ENCODE results near the gene DSP. TPM values are rescaled to one million over a fixed set of nuclear protein-coding genes. Genes with fewer than 3 reads are reported as not detected.
A peak's percentile ranks its signal among the peaks of the same experiment; 100 is the strongest.

The DSP gene, protein sequence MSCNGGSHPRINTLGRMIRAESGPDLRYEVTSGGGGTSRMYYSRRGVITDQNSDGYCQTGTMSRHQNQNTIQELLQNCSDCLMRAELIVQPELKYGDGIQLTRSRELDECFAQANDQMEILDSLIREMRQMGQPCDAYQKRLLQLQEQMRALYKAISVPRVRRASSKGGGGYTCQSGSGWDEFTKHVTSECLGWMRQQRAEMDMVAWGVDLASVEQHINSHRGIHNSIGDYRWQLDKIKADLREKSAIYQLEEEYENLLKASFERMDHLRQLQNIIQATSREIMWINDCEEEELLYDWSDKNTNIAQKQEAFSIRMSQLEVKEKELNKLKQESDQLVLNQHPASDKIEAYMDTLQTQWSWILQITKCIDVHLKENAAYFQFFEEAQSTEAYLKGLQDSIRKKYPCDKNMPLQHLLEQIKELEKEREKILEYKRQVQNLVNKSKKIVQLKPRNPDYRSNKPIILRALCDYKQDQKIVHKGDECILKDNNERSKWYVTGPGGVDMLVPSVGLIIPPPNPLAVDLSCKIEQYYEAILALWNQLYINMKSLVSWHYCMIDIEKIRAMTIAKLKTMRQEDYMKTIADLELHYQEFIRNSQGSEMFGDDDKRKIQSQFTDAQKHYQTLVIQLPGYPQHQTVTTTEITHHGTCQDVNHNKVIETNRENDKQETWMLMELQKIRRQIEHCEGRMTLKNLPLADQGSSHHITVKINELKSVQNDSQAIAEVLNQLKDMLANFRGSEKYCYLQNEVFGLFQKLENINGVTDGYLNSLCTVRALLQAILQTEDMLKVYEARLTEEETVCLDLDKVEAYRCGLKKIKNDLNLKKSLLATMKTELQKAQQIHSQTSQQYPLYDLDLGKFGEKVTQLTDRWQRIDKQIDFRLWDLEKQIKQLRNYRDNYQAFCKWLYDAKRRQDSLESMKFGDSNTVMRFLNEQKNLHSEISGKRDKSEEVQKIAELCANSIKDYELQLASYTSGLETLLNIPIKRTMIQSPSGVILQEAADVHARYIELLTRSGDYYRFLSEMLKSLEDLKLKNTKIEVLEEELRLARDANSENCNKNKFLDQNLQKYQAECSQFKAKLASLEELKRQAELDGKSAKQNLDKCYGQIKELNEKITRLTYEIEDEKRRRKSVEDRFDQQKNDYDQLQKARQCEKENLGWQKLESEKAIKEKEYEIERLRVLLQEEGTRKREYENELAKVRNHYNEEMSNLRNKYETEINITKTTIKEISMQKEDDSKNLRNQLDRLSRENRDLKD (N-terminal part only)
- polyA plus RNA-seq = 100 to 1,000 TPM in 1 of 4 donors, 10 to 100 TPM in 3; 40.0 to 164 (median 78.1) TPM
- long read RNA-seq, donor 1, full-length matches to known transcripts = 2 of 142 reads
- long read RNA-seq, donor 1, partial matches to known transcripts = 140 of 142 reads
- long read RNA-seq, donor 1, other reads (novel, unspliced or antisense) = 0 of 142 reads
- long read RNA-seq, donor 2, partial matches to known transcripts = 17 of 17 reads
- long read RNA-seq, donor 2, other reads (novel, unspliced or antisense) = 0 of 17 reads
- long read RNA-seq, donor 3, partial matches to known transcripts = 99 of 99 reads
- long read RNA-seq, donor 3, other reads (novel, unspliced or antisense) = 0 of 99 reads
- long read RNA-seq, donor 4 = 0 reads
- long read RNA-seq, donor 5, partial matches to known transcripts = 9 of 9 reads
- long read RNA-seq, donor 5, other reads (novel, unspliced or antisense) = 0 of 9 reads
- long read RNA-seq, donor 6, full-length matches to known transcripts = 1 of 102 reads
- long read RNA-seq, donor 6, partial matches to known transcripts = 101 of 102 reads
- long read RNA-seq, donor 6, other reads (novel, unspliced or antisense) = 0 of 102 reads
- long read RNA-seq, donor 7, full-length matches to known transcripts = 3 of 57 reads
- long read RNA-seq, donor 7, partial matches to known transcripts = 54 of 57 reads
- long read RNA-seq, donor 7, other reads (novel, unspliced or antisense) = 0 of 57 reads
- long read RNA-seq, donor 8 = 0 reads
- long read RNA-seq, donor 9, partial matches to known transcripts = 0 of 1 reads
- long read RNA-seq, donor 9, other reads (novel, unspliced or antisense) = 0 of 1 reads
- long read RNA-seq, donor 10, full-length matches to known transcripts = 2 of 81 reads
- long read RNA-seq, donor 10, partial matches to known transcripts = 79 of 81 reads
- long read RNA-seq, donor 10, other reads (novel, unspliced or antisense) = 0 of 81 reads

- 1% methylated on average over 81 to 105 of the region's 105 CpGs for WGBS, 3 donors
- H3K27me3 ChIP-seq (ENCODE audit: control insufficient read depth in 3 of 3, insufficient read depth in 3 of 3, low read length in 3 of 3) = peaks cover 0 to 13% (median 5%) of the 10 kb centered on the region in 3 donors
- H3K4me1 ChIP-seq (ENCODE audit: control insufficient read depth in 3 of 3, insufficient read depth in 2 of 3, low read depth in 1 of 3, low read length in 2 of 3) = peaks cover 0 to 14% (median 0%) of the 10 kb centered on the region in 3 donors
- peak; percentile 91 to 96 for DNase-seq
- H3K36me3 ChIP-seq (ENCODE audit: control insufficient read depth in 3 of 3, insufficient read depth in 2 of 3, low read depth in 1 of 3, low read length in 3 of 3) = peaks cover 0 to 5% (median 0%) of the 10 kb centered on the region in 3 donors
- peak within 1 kb of the TSS; percentile 75 to 95 (median 82) for H3K4me3 ChIP-seq (ENCODE audit: low read depth in 1 of 3, low read length in 3 of 3)
- H3K9me3 ChIP-seq (ENCODE audit: control insufficient read depth in 2 of 2, insufficient read depth in 1 of 2, low read depth in 1 of 2, low read length in 1 of 2) = peaks cover 0 to 3% of the 10 kb centered on the region in 2 donors
- no peak for FAIRE-seq
- H3K27ac ChIP-seq (ENCODE audit: low read depth in 1 of 3, low read length in 2 of 3) = peak within 1 kb of the TSS; percentile 95 to 98 (median 95)
These were observed at the start of gene DSP for GRCh38 chr6:7541175-7542064. DSP (plus strand) TSS chr6:7541671; CDS start chr6:7541916, 245 bp downstream.

DNA sequence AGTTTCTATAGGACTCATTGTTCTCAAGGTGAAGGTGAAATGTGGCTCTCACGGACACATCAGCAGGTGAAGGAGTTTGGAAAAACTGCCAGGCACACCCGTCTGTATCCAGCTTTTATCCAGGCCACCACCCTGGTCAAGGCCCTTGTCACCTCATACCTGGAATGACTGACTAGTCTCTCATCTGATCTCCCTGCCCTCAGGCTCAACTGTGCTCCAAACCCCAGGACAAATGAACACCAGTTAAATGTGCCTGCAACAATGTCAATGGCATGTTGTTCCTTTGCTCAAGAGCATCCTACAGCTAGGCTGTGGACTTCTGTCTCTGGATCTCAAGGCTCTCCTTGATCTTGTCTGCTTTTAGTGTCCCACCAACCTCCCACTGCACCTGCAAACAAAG lies 47.6 kb upstream of the DSP start:
- no peaks in the 10 kb centered on the region for H3K9me3 ChIP-seq (ENCODE audit: control insufficient read depth in 2 of 2, insufficient read depth in 1 of 2, low read depth in 1 of 2, low read length in 1 of 2)
- H3K27me3 ChIP-seq (ENCODE audit: control insufficient read depth in 3 of 3, insufficient read depth in 3 of 3, low read length in 3 of 3) = peaks cover 0 to 3% (median 0%) of the 10 kb centered on the region in 3 donors
- no peaks in the 10 kb centered on the region for H3K36me3 ChIP-seq (ENCODE audit: control insufficient read depth in 3 of 3, insufficient read depth in 2 of 3, low read depth in 1 of 3, low read length in 3 of 3)
- FAIRE-seq (no peak), DNase-seq (no peak)
- no peak overlapping the region for H3K4me3 ChIP-seq (ENCODE audit: low read depth in 1 of 3, low read length in 3 of 3)
- peaks cover 0 to 2% (median 0%) of the 10 kb centered on the region in 3 donors for H3K4me1 ChIP-seq (ENCODE audit: control insufficient read depth in 3 of 3, insufficient read depth in 2 of 3, low read depth in 1 of 3, low read length in 2 of 3)
- H3K27ac ChIP-seq (ENCODE audit: low read depth in 1 of 3, low read length in 2 of 3) = no peak overlapping the region
- 55 to 85% (median 65%) methylated on average over 2 of the region's 2 CpGs for WGBS, 3 donors

DNA sequence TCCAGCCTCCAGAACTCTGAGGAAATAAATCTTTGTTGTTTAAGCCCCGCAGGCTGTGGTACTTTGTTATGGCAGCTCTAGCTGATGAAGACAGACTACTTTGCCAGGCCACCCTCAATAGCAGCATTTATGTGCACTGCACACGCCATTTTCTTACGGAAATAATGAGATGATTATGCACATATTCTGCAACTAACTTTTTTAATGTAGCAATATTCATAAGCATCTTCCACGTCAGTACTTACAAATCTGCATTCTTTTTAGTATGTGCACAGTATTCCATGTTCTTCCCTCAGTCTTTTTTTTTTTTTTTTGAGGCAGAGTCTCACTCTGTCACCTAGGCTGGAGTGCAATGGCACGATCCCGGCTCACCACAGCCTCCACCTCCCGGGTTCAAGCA lies 46.8 kb upstream of the DSP start:
- FAIRE-seq = no peak
- 90 to 93% (median 90%) methylated on average over 7 of the region's 7 CpGs for whole genome bisulfite sequencing, 3 donors

DNA sequence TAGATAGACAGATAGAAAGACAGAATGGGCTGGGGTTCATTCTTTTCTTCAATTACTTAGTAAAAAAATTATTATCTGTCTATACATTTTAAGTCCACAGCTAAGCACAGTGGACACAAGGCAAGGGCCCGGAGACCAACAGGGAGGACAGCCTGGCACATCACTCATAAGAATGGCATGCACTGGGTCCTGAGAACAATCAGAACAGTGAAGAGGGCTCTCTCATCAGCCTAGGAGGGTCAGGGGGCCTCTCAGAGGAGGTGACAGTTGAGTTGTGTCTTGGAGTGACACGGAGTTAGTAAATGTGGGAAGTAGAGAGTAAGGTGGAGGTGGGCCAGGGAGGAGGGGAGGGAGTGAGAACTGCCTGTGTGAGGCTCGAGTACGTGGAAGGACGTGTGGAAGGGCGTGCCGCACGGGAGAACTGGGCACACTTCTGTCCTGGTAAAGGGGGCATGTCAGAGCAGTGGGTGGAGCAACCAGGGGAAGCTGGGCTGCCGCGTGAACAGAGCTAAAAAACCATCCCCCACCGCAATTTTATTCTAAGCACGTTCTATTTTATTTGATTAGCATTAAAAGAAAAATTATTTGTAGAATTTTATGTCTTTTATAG lies 45.1 kb upstream of the DSP start:
- peaks cover 0 to 18% (median 2%) of the 10 kb centered on the region in 3 donors for H3K4me1 ChIP-seq (ENCODE audit: control insufficient read depth in 3 of 3, insufficient read depth in 2 of 3, low read depth in 1 of 3, low read length in 2 of 3)
- H3K27me3 ChIP-seq (ENCODE audit: control insufficient read depth in 3 of 3, insufficient read depth in 3 of 3, low read length in 3 of 3) = peaks cover 0 to 3% (median 0%) of the 10 kb centered on the region in 3 donors
- H3K36me3 ChIP-seq (ENCODE audit: control insufficient read depth in 3 of 3, insufficient read depth in 2 of 3, low read depth in 1 of 3, low read length in 3 of 3) = no peaks in the 10 kb centered on the region
- H3K4me3 ChIP-seq (ENCODE audit: low read depth in 1 of 3, low read length in 3 of 3) = no peak overlapping the region
- DNase-seq (no peak), FAIRE-seq (no peak)
- H3K9me3 ChIP-seq (ENCODE audit: control insufficient read depth in 2 of 2, insufficient read depth in 1 of 2, low read depth in 1 of 2, low read length in 1 of 2) = no peaks in the 10 kb centered on the region
- WGBS, 3 donors = 74 to 90% (median 74%) methylated on average over 12 of the region's 12 CpGs
- H3K27ac ChIP-seq (ENCODE audit: low read depth in 1 of 3, low read length in 2 of 3) = no peak overlapping the region

More for the DNA sequence above, 46.8 kb upstream of the DSP start:
- Histone ChIP-seq H3K27me3 (ENCODE audit: control insufficient read depth in 3 of 3, insufficient read depth in 3 of 3, low read length in 3 of 3) (peaks cover 0 to 3% (median 0%) of the 10 kb centered on the region in 3 donors), H3K36me3 (ENCODE audit: control insufficient read depth in 3 of 3, insufficient read depth in 2 of 3, low read depth in 1 of 3, low read length in 3 of 3) (no peaks in the 10 kb centered on the region), H3K4me3 (ENCODE audit: low read depth in 1 of 3, low read length in 3 of 3) (no peak overlapping the region), H3K27ac (ENCODE audit: low read depth in 1 of 3, low read length in 2 of 3) (no peak overlapping the region), H3K9me3 (ENCODE audit: control insufficient read depth in 2 of 2, insufficient read depth in 1 of 2, low read depth in 1 of 2, low read length in 1 of 2) (no peaks in the 10 kb centered on the region), H3K4me1 (ENCODE audit: control insufficient read depth in 3 of 3, insufficient read depth in 2 of 3, low read depth in 1 of 3, low read length in 2 of 3) (peaks cover 0 to 6% (median 0%) of the 10 kb centered on the region in 3 donors)
- no peak for DNase-seq

DNA sequence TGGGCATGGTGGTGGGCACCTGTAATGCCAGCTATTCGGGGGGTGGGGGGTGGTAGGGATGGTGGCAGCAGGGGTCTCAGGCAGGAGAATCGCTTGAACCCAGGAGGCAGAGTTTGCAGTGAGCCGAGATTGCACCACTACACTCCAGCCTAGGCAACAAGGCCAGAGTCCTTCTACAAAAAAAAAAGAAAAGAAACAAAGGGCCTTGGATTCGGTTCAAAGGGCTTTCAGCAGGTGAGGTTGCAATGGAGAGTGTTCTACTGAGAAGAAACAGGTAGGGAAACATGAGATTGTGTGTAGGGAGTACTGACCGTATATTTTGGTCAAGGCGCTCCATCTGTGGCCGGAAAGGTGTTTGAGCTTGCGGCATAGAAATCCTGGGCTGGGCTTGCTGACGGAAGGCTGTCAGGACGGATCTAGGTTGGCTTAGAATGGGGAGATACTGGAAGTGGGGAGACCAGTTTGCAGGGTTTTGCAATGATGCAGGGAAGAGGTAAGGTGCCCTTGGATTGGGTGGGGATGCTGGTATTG lies 40.7 kb upstream of the DSP start:
- Histone ChIP-seq H3K36me3 (ENCODE audit: control insufficient read depth in 3 of 3, insufficient read depth in 2 of 3, low read depth in 1 of 3, low read length in 3 of 3) (no peaks in the 10 kb centered on the region), H3K4me1 (ENCODE audit: control insufficient read depth in 3 of 3, insufficient read depth in 2 of 3, low read depth in 1 of 3, low read length in 2 of 3) (peaks cover 0 to 36% (median 2%) of the 10 kb centered on the region in 3 donors), H3K27ac (ENCODE audit: low read depth in 1 of 3, low read length in 2 of 3) (peak overlapping the region in 1 of 3 donors; percentile 73), H3K27me3 (ENCODE audit: control insufficient read depth in 3 of 3, insufficient read depth in 3 of 3, low read length in 3 of 3) (no peaks in the 10 kb centered on the region), H3K9me3 (ENCODE audit: control insufficient read depth in 2 of 2, insufficient read depth in 1 of 2, low read depth in 1 of 2, low read length in 1 of 2) (no peaks in the 10 kb centered on the region), H3K4me3 (ENCODE audit: low read depth in 1 of 3, low read length in 3 of 3) (no peak overlapping the region)
- FAIRE-seq (no peak), DNase-seq (peak; percentile 64 to 77)
- 40 to 77% (median 68%) methylated on average over 10 of the region's 10 CpGs for WGBS, 3 donors

DNA sequence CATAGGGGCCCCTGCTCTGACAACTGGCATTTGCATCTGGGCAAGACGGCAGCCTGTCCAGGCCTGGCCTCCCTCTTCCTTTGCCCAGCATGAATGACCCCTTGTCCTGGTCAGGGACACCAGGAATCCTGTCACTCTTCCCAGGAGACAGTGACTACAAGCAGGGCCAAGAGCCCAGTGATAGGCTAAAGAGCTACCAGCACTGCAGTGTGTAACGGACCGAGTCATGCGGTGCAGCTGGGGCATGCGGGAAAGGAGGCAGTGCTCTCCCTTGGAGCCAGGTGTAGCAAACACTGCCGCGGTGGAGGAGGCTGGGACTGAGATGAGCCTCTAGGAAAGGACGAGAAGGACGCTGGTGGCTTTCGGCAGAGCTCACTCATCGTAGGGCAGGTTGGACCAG lies 38.7 kb upstream of the DSP start:
- Histone ChIP-seq H3K27ac (ENCODE audit: low read depth in 1 of 3, low read length in 2 of 3) (no peak overlapping the region), H3K27me3 (ENCODE audit: control insufficient read depth in 3 of 3, insufficient read depth in 3 of 3, low read length in 3 of 3) (no peaks in the 10 kb centered on the region), H3K9me3 (ENCODE audit: control insufficient read depth in 2 of 2, insufficient read depth in 1 of 2, low read depth in 1 of 2, low read length in 1 of 2) (no peaks in the 10 kb centered on the region), H3K4me1 (ENCODE audit: control insufficient read depth in 3 of 3, insufficient read depth in 2 of 3, low read depth in 1 of 3, low read length in 2 of 3) (peaks cover 0 to 41% (median 2%) of the 10 kb centered on the region in 3 donors), H3K36me3 (ENCODE audit: control insufficient read depth in 3 of 3, insufficient read depth in 2 of 3, low read depth in 1 of 3, low read length in 3 of 3) (no peaks in the 10 kb centered on the region), H3K4me3 (ENCODE audit: low read depth in 1 of 3, low read length in 3 of 3) (no peak overlapping the region)
- FAIRE-seq (no peak), DNase-seq (no peak)
- WGBS, 3 donors = 90 to 95% (median 92%) methylated on average over 11 of the region's 11 CpGs

Measured in small intestine (tissue), 16 donors.